Stimulated activated CD4-positive, alpha-beta T cell treated with anti-CD3 and anti-CD28 coated beads, Interleukin-1b, Interleukin-23, amount 100 ng/mL, for 48 hours (primary cell): ENCODE results near the gene KRTAP12-4.
"Not testable (repeated sequence)": the region's sequence is repeated elsewhere in the genome, so short reads cannot be mapped to it uniquely, and the experiment has no call there.

ENCODE experiments used
- DNase-seq: peaks from one replicate; pipeline ENCODE4 v3.0.0-alpha.2; 2020

Gene KRTAP12-4

DNA sequence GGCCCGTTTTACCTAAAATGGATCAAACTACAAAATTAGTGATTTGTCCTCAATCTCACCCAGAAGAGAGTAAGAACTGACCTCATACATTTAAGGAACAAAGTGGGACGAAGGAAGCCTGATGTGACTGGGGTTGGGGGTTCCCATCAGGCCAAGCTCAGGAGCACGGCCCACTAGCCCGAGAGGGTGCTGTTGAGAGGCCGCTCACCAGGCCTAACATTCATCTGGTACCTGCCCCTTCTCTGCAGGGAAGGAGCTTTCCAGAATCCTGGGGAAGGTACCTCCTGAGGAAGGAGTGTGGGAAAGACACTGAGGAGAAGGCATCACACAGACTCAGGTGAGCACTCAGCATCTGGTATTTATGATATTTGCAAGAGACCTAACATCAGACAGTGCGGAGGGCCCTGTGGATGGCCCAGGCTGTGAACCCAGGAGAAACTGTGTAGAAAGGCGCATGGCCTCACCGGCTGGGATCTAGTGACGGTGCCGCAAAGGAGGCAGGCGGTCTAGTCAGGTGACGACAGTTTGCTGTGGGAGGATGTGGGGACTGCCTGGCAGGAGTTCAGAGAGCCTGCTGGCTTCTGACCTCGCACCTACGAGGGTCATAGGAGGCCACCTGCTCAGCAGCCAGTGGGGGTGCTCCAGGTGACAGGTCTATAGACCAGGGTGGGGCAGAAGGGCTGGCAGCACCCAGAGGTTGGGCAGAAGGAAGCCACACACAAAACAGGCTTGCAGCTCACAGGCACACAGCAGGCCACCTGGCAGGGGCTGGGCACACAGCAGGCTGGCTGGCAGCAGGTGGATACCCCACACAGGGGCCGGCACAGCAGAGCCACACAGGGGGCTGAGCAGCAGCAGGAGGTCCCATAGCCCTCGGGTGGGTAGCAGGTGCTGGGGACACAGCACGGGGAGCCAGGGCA is 543 bp downstream of the KRTAP12-4 start:
- no peak for DNase-seq

DNA sequence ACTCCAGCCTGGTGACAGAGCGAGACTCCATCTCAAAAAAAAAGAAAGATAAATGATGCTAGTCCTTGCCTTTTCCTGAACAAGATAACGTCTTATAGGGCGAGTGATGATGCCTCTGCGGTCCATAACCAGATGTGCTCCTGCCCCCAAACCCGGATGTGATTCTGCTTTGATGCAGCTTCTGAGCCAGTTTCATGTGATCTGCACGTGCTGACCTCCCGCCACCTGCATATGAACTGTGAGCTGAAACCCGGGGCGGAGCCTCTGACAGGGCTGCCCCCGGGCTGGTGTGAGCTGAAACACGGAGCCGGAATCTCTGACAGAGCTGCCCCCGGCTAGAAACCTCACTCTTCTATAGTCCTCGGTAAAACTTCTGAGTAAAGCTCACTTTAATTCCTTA is 1.3 kb downstream of the KRTAP12-4 start:
- DNase-seq = no peak

DNA sequence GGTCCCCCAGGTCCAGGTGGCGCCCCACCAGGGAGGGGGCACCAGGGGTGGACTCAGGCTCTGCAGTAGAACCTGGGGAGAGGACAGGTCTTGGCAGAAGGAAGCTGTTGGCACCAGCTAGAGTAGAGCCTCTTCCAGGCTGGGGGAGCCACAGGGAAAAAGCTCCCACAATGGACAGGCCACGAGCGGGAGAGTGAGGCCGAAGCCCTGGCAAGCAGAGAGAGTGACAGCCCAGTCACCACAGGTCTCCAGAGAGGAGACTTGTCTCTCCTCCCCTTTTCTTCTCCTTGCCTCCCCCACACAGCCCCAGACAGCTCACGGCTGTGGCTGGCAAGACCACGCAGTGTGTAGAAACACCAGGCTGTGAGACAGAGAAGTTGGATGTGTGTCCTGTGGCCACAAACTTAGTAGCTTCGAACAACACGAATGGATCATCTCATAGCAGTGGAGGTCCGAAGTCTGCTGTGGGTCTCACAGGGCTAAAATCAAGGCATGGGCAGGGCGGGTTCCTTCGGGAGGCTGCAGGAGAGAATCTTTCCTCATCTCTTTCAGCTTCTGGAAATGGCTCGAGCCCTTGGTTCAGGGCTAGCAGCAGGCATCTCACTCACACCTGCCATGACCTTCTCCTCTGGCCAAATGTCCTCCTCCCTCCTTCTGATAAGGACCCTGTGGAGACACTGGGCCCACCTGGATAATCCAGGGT is 3.3 kb downstream of the KRTAP12-4 start:
- no peak for DNase-seq

DNA sequence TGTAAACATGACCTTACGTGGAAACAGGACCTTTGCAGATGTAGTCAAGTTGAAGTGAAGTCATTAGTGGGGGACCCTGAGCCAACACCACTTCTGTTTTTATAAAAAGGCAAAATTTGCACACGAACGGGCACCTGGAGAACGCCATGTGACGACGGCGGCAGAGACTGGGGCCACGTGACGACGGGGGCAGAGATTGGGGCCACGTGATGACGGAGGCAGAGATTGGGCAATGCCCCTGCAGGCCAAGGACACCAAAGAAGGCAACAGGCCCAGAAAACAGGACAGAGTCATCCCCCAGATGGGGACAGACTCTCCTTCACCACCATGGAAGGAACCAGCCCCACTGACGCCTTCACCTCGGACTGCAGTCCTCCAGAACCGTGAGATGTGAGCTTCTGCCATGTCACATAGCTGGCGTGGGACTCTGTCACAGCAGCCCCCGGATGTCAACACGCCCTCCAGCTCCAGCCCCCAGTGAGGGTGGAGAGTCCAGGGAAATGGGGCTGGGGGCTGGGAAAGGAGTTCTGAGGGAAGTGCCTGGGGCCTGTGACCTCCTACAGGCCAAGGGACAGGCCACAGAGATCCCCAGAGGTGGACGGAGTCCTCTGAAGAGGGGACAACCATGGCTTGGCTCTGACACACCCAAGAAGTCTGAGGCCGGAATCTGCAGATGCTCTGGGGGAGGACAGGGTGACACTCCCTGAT is 4.0 kb downstream of the KRTAP12-4 start:
- DNase-seq = no peak

DNA sequence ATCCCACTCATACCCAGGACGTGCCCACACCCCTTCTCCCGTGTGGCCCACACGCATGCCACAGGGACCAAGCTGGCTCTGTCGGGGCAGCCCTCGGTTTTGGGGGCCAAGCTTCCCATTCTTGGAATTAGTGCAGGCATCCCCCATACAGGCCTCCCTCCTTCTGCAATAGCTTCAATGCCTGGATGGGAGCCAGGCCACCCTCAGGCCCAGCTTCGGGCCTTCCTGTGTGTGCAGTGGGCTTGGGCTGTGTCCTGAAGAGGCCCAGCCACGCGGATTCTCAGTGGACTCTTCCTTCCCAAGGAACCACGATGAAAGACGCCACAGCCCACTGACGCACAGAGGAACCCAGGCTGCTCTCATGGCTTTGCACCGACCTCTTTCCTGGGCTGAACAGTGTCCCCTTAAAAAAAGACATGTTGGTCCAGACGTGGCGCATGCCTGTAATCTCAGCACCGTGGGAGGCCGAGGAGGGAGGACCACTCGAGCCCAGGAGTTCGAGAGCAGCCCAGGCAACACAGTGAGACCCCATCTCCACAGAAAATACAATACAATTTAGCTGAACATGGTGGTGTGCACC is 4.8 kb downstream of the KRTAP12-4 start:
- DNase-seq = no peak

DNA sequence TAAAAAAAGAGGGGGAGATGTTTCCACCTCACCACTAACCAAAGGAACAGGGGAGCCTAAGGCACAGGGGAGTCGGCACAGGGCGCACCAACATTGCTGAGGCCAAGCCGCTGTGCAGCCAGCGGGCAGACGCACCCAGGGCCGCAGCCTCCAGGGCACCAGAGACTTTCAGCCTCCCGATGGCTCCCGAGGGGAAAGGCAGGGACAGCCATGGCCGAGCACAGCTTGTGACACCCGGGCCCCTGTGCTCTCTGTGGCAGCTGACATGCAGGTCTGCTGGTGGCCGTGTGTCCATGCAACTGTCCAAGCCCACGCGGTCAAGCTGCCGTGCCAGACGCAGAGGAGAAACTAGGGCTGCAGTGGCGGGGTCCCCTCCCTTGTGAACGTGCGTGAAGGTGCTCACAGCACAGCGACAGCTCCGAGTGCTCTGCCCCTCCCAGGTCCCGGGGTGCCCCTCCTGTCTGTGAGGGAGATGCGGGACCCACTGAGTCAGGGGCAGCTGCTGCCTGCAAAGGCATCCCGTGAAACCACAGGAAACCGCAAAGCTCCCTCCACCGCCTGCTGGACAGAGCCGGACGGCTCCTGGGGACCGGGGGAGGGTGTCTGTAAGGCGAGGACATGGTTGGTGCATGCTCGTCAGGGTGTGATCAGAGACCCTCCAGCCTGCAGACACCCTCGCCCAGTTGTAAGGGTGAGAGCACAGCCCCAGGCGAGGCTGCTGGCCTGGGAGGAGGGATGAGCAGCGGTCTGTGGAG is 5.7 kb downstream of the KRTAP12-4 start:
- no peak for DNase-seq

DNA sequence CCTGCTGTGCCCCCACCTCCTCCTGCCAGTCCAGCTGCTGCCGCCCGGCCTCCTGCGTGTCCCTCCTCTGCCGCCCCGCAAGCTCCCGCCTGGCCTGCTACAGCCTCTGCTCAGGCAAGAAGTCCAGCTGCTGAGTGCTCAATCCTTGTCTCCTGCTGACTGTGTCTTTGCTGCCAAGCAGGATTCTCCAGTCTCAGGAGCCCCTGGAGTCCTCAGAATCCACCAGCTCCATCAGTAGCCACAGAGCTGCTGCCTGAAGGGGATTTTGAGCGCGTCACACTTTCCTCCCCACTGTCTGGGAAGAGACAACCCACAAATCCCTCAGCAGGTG is 7.3 kb downstream of the KRTAP12-4 start:
- no peak for DNase-seq

DNA sequence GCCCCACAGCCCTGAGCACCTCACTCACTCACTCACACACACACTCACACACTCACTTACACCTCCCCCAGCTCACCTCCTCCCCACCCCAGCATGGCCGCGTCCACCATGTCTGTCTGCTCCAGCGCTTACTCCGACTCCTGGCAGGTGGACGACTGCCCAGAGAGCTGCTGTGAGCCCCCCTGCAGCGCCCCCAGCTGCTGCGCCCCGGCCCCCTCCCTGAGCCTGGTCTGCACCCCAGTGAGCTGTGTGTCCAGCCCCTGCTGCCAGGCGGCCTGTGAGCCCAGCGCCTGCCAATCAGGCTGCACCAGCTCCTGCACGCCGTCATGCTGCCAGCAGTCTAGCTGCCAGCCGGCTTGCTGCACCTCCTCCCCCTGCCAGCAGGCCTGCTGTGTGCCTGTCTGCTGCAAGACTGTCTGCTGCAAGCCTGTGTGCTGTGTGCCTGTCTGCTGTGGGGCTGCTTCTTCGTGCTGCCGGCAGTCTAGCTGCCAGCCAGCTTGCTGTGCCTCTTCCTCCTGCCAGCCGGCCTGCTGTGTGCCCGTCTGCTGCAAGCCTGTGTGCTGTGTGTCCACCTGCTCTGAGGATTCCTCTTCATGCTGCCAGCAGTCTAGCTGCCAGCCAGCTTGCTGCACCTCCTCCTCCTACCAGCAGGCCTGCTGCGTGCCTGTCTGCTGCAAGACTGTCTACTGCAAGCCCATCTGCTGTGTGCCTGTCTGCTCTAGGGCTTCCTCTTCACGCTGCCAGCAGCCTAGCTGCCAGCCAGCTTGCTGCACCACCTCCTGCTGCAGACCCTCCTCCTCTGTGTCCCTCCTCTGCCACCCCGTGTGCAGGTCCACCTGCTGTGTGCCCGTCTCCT is 7.9 kb downstream of the KRTAP12-4 start, which contains the start of gene KRTAP10-11:
Gene KRTAP10-11, plus strand, starts transcription at position 49 of the 856 bp plus-strand sequence. Its CDS starts 45 bp downstream, at position 94.
- DNase-seq = not testable (repeated sequence)

DNA sequence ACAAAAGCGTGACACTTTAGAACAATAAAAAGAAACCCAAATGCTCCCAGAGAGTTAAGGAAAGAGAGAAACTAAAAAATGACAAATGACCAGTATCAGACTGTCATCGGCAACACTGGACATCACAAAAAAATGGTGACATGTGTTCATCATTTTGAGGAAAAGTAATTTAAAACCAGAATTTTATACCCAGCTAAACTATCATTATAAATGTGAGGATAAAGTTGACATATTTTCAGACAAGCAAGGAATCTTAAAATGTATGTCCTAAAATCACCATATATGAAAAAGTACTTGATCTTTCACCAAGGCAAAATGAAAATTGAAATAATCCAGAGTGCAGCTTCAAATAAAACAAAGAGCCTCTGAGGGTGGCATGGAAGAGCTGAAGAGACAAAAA is 9.6 kb downstream of the KRTAP12-4 start:
- no peak for DNase-seq

DNA sequence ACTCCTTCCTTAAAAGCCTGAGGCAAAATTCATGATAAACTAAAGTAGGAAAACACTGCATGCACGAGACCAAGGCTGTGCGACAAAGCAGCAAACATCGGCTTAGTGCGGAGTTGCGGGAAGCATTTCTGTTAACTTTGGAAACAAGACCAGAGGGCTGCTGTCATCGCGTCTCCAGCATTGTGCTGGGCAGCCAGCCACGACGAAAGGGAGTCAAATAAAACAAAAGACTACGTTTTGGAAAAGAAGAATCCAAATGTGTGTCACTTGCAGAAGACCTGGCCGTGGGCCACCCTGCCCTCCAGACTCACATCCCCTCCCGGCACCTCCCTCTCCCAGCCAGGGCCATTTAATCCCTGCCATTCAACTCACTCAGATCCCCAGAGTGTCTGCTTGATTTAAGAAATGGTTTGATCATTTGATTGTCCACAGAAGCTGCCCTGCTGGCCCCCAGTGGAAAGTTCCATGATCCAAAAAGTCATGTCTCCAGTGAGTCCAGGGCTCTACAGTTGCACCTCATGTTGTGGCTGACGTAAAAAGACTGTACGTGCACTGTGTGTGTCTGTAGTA is 10.6 kb downstream of the KRTAP12-4 start:
- no peak for DNase-seq

DNA sequence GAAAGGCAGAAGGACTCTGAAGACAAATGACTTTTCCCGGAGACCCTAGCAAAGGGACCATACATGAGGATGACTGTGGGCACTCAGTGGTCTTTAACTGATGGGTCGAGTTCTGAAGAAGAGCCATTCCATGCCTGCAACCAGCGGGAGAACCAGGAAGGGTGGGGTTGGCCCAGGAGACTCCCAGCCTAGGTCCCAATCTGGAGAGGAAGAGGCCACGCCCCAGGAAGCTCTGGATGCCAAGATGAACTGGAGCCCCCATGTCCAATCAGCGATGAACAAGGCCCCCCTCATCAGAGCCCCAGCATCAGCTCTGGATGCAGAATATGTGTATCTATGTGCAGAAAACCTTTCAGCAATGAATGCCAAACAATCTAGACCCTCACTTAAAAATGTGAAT is 13.7 kb downstream of the KRTAP12-4 start:
- DNase-seq = no peak

DNA sequence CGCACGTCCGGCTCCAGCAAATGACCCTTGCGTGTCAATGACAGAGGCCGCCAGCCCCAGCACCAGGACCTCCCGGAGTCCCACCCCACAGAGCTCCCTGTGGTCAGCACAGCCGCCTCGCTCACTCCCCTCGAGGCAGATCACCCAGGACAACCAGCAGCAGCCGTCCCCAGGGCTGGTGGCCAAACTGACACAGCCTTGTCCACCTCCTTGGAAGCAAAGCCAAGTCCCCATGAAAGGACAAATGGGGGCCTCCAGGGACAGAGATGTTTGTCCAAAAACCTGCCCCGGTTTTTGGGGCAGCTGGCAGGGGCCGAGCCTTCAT is 15.2 kb downstream of the KRTAP12-4 start:
- DNase-seq = no peak

DNA sequence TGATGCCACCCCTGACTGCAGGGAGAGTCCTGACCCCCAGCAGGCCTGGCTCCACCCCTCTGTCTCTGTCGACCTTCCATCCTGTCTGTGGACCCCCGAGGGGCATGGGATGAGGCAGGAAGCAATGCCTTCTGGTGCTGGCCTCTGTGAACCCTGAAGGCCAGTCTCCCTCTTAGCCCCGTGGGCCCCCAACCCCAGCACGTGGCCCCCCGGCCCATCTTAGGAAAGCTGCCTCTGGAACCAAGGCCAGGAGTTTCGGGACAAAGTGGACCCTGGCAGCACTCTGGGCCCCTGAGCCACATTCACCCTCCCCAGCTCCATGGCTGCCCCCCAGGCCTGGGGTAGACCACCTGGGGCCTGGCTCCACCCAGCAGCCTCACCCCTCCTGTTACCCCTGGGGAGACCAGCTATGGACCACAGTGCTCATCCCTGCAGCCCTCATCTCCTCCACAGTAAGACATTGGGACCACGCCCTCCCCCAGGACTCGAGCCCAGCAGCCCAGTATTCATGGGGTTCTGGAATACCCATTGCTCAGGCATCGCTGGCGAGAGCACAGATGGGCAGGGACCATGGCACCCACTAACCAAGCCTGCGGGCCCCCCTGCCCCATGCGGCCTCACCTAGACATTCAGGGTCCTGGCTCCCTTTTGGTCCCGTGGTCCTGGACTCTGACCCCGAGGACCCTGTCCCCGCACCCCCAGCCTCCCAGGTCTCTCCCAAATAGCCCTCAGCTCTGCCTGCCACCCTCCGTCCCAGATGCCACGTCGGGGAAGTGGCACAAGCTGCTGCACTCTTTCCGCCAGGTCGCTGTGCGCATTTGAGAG is 15.7 kb downstream of the KRTAP12-4 start:
- not testable (repeated sequence) for DNase-seq

DNA sequence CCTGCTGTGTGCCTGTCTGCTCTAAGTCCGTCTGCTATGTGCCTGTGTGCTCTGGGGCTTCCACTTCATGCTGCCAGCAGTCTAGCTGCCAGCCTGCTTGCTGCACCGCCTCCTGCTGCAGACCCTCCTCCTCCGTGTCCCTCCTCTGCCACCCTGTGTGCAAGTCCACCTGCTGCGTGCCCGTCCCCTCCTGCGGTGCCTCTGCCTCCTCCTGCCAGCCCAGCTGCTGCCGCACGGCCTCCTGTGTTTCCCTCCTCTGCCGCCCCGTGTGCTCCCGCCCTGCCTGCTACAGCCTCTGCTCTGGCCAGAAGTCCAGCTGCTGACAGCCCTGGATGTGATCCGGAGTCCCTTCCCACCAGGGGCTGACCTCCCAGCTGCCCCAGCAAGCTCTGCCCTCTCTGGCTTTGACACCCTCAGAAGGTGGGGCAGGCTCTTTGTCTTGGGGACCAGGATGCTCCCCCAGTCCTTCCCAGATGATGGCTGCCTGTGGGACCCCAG is 16.6 kb downstream of the KRTAP12-4 start:
- not testable (repeated sequence) for DNase-seq

DNA sequence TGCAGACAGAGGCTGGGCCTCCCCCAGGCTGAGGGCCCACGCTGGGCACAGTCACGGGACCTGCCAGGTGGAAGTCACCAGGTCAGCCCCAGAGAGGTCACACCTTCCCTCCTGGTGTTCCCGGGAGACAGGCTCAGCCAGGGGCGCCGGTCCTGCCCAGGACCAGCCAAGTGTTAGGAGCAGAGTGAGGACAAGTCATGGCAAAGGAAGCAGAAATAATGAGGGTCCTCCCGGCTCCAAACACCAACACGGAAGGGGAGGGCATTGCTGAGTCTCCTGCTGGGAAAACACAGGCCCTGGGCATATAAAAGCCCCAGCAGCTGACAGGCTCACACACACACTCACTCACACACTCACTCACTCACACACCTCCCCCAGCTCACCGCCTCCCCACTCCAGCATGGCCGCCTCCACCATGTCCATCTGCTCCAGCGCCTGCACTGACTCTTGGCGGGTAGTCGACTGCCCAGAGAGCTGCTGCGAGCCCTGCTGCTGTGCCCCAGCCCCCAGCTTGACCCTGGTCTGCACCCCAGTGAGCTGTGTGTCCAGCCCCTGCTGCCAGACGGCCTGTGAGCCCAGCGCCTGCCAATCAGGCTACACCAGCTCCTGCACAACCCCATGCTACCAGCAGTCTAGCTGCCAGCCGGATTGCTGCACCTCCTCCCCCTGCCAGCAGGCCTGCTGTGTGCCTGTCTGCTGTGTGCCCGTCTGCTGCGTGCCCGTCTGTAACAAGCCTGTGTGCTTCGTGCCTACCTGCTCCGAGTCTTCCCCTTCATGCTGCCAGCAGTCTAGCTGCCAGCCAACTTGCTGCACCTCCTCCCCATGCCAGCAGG is 17.2 kb downstream of the KRTAP12-4 start, which contains the start of gene KRTAP10-10:
Gene KRTAP10-10, plus strand, starts transcription at position 339 of the 833 bp plus-strand sequence. Its CDS starts 62 bp downstream, at position 401.
- DNase-seq = no peak

DNA sequence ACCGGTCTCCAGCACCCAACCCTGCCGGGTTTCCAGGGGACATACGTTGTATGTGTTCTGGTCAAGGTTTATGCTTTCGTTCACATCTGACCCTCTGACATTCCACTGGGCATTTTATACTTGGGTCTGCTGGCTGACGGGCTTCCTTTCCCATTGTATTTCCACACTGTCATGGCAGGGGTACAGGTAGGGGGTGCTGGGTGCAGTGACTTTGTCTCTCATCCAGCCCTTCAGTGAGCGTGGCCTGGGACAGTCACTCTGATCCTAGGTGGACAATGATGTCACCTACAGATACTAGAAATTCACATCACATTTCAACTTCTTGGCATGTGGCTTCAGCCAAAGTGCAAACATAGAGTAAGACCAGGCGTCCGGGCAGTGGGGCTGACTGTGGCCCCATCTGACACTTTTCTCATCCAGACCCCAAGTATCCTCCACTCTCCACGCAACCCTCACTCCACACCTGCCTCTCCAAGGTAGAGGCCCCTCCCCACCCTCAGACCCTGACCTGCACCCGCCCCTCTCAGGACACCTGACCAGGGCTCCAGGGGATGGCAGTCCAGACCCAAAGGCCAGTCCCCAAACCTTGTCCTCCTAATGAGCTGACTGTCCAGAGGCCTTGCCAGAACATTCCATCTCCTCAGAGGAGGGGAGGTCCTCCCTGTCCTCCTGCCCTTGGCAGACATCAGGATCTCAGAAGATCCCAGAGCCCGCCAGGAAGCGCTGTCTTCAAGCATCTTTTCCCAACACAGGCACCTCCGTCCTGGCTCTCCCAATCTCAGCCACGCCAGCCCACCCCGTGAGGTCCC is 18.0 kb downstream of the KRTAP12-4 start:
- DNase-seq = no peak

DNA sequence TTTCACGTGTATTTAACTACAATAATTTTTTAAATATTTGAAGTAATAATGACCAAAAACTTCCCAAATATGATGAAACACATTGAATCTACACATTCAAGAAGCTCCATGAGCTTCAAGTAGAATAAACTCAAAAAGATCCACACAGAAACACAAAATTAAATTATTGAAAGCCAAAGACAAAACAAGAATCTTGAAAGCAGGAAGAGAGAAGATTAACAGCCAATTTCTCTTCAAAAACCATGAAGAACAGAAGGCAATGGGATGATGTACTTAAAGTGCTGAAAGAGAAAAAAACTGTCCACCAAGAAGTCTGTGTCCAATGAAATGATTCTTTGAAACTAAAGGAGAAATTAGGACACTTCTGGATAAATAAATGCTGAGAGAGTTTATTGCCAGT is 22.4 kb downstream of the KRTAP12-4 start:
- DNase-seq = no peak

DNA sequence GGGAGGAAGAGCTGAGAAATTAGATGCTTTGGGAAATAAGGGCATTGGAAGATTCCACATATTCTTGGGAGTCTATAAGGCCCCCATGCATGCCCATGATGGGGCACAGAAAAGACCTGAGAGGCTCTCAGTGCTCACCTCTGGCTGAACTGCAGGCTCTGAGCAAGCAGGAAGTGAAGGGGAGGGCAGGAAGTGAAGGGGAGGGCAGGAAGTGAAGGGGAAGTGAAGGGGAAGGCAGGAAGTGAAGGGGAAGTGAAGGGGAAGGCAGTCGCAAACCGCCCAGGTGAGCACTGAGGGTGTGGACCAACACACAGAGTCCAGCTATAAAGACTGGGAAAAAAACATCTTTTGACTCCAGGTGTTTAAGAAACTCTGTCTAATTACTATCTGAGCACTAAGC is 24.0 kb downstream of the KRTAP12-4 start:
- no peak for DNase-seq
